D341Med (cell line): ENCODE data around the gene LDB2.

Source experiments
- DNase-seq: peaks from one replicate; pipeline ENCODE4 v3.0.0; 2012; ENCODE audit warnings: low spot score

Gene LDB2

DNA sequence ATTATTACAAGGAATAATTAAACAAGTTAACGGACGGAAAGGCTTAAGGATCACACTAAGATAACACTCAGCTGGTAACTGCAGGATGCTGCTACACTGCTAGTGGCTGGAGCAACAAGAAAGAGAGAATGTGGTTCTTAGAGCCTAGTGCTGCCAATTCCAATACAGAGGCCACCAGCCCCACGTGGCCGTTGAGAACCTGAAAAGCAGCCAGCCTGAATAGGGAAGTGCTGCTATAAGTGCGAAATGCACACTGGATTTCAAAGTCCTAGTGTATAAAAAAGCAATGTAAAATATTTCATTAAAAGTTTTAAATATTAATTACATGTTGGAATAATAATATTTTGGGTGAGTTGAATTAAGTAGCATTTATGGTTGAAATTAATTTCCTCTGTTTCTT lies 414.9 kb downstream of the LDB2 start:
- no peak for DNase-seq

DNA sequence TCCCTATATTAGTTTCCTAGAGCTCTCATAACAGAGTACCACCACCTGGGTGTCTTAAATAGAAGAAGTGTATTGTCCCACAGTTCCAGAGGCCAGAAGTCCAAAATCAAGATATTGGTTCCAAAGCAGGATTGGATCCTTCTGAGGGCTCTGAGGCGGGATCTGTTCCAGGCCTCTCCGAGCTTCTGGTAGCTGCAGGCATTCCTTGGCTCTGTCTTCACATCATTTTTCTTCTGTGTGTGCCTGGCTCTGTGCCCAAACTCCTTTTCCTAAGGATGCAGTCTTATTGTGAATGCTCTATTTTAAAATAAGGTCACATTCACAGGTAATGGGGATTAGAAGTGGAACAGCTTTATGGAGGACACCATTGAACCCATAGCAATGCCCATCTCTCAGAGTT lies 418.4 kb downstream of the LDB2 start:
- no peak for DNase-seq

GRCh38 chr4:16472537-16472936 lies 425.9 kb downstream of the LDB2 start:
- DNase-seq, result no peak

DNA sequence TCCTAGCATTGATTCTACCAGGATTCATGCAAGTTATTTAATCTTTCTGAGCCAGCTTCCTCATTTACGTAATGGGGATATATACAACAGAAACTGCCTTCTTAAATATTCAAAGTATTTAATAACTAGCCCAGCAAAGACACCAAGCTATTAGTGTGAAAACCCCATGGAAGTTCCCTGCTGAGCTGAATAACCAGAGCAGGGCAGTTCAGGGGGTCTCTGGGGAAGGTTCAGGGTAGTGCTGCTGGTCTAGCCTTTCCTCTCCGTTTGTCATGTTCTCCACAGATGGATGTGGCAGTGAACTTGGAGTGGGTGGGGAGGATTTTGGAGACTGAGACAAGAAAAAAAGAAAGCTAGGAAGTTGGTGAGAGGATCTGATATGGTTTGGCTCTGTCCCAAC lies 431.4 kb downstream of the LDB2 start:
- no peak for DNase-seq

DNA sequence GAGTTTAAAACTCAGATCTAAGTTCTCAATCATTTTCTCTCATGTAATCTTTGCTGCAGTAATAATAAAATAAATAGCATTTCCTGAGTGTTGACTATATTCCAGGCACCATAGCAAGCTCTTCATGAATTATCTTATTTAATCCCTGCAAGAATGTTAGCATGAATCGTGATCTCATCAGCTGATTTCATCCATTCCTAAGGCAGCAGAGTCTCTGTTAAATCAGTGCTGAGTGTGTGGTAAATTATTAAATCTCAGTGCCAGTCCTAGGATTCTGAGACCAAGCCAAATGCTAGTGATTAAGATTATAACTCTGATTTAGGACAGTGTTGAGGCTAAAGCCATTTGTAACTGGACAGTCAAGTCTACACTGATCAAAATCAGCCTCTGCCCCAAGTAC lies 431.9 kb downstream of the LDB2 start:
- DNase-seq, result no peak

DNA sequence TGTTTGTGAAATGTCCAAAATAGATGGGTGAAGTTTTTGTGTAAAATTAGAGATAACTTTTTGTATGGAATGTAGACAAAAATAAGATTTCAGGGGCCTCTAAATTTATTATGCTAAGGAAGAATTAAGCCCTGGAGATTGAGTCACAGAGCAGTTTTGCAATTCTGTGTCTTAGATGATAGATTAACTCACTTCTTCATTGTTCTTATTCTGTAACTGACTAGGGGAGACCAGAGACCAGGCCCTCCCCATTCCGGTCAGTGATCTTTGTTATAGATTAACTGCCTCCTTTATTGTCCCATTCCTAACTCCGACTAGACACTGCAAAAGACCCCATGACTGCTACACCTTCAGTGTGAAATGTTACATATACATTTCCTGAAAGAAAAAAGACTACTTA lies 433.8 kb downstream of the LDB2 start:
- no peak for DNase-seq

DNA sequence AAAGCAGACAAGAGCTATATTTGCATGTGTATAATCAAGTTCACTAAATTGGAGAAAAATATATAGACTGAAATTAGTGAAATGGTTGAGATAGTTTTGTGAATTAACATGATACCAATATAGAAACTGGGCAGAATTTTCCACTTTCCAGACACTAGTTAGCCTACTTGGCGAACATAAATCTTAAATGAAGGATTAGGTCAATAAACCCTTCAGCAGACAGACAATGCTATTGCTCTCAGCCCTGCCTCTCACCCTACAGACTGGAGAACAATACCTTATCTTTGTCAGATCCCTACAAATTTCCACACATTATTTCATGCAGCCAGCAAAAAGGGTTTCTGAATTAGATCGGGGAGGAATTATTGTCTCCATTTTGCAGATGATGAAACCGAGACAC lies 435.8 kb downstream of the LDB2 start:
- no peak for DNase-seq

DNA sequence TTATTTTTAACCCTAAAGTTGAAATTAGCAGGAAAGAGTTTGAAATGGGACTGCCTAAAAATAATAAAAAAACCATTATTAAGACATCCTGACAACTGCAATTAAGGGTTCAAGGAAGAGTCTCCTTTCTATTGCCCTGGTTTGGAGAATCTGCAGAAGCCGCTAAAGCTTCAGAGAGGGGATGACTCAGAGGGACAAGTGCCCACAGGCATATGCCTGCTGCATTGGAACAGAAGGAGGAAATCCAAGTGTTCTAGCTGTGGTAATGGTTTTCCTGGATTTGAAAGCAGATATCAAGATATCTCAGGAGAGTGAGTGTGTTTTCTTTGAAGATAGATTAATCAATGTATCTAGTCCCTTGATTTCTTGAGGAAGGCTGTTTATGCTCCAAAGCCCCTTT lies 437.1 kb downstream of the LDB2 start:
- no peak for DNase-seq

DNA sequence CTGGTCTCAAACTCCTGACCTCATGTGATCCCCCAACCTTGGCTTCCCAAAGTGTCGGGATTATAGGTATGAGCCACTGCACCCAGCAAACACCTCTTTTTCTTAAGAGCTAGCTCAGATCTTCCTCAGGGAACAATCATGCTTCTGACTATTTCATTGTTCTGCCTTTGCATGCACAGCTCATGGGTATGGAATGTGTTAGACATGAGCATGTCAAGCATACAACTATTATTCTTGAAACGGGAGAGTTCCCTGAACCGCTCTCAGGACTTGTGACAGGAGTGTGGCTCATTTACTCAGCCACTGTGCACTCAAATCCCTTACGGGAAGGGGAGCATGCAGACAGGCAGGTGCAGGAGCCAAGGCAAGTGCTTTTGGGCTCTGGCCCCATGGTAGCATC lies 440.5 kb downstream of the LDB2 start:
- no peak for DNase-seq
